Kidney (tissue), 14 donors: ENCODE measurements around the gene CERS5. TPM values are rescaled to one million over a fixed set of nuclear protein-coding genes. Genes with fewer than 3 reads are reported as not detected.

ENCODE experiments used
- DNase-seq, 5 donors: peaks; one replicate each; pipeline ENCODE4 v3.0.0-alpha.2; 2013 to 2020
- FAIRE-seq: peaks from 2 replicates; lab custom pipeline; 2012; peaks lifted over from hg19 to GRCh38; lab: Jason Lieb, UNC
- H3K27ac ChIP-seq, 2 donors: one replicate each; pipeline ENCODE4 v1.7.0; 2013; ENCODE audit warnings: low read depth in 2 of 2, low read length in 2 of 2, inconsistent platforms in 1 of 2
- H3K27me3 ChIP-seq: one replicate; pipeline ENCODE4 v1.7.1; 2013; ENCODE audit warnings: low read length, inconsistent platforms; ENCODE audit not compliant: control insufficient read depth, insufficient read depth
- H3K36me3 ChIP-seq, 3 donors: one replicate each; pipeline versions ENCODE4 v1.7.0 to v1.7.1; 2013; ENCODE audit warnings: low read length in 3 of 3, control low read depth in 1 of 3, inconsistent platforms in 1 of 3; ENCODE audit not compliant: insufficient read depth in 3 of 3, control insufficient read depth in 2 of 3
- H3K4me1 ChIP-seq, 3 donors: one replicate each; pipeline versions ENCODE4 v1.7.0 to v1.7.1; 2013; ENCODE audit warnings: low read length in 3 of 3, inconsistent platforms in 1 of 3, low read depth in 1 of 3; ENCODE audit not compliant: control insufficient read depth in 2 of 3, insufficient read depth in 2 of 3
- H3K4me3 ChIP-seq, 3 donors: one replicate each; pipeline versions ENCODE4 v1.7.0 to v1.8.1; 2013; ENCODE audit warnings: low read length in 3 of 3, control low read depth in 1 of 3, inconsistent platforms in 1 of 3
- H3K9ac ChIP-seq, 3 donors: one replicate each; pipeline versions ENCODE4 v1.7.0 to v1.7.1; 2013; ENCODE audit warnings: low read length in 3 of 3, control low read depth in 1 of 3, inconsistent platforms in 1 of 3
- H3K9me3 ChIP-seq, 3 donors: one replicate each; pipeline versions ENCODE4 v1.7.0 to v1.7.1; 2013; ENCODE audit warnings: low read length in 3 of 3, control low read depth in 1 of 3, inconsistent platforms in 1 of 3; ENCODE audit not compliant: control insufficient read depth in 2 of 3, insufficient read depth in 1 of 3
- intact Hi-C: fragments of 100-400 bp; cut with DNase I; formaldehyde crosslinking; loops from one replicate; pipeline ENCODE4 v1.11.1; 2022
- polyA plus RNA-seq: library from polyadenylated mRNA; stranded (reverse); fragments of 350-450 nt; fragmentation: Illumina TruSeq; extraction: RNeasy Lipid Tissue Mini Kit (QIAGEN cat#74804); gene quantifications from one replicate; pipeline ENCODE4 v1.2.3, GENCODE V29; 2014; ENCODE audit warnings: low read depth, low replicate concordance; ENCODE audit not compliant: insufficient read depth
- total RNA-seq: library from RNA; stranded (reverse); fragmentation: NEBNext Ultra II Directional; extraction: Animal tissue kit (Norgen Biotek cat#: 25700); gene quantifications from one replicate; pipeline ENCODE4 v1.2.1, GENCODE V29; 2021
- TF ChIP-seq, protein P1 (sequence below): IDR thresholded peaks from 3 replicates; pipeline ENCODE4 v1.5.1; 2012; ENCODE audit warnings: mild to moderate bottlenecking, moderate library complexity, borderline replicate concordance; ENCODE audit not compliant: insufficient read depth; ENCODE audit errors: extremely low read depth
- donor health status: control.
- donor health status: control.
- donor health status: control.
- donor health status: control.
- donor health status: control.
- donor health status: DM: yes; HTN: yes; CAD: no.
- donor health status: Normal renal cell carcinoma (clear cell type).

The CERS5 gene
- total and polyA plus RNA-seq, 2 donors from 2014 or later = 40.2 to 52.1 TPM

DNA sequence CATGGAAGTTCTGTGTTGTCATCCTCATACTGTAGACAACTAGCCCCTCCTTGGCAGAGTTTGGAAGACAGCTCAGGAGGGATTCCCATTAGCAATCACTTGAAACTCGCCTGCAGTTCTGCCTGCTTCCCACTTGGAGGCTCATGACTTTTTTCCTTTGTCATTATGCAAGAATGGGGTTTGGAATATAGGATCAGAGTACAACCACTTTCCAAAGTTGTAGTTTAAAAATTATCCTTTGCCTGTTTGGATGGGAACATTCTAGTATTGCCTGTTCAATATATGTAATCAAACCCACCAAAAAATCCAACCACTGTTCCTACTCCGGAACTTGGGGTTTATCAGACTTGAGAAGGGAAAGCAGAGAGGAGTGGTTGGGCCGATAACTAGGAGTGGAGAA lies 65.5 kb downstream of the CERS5 start:
- intact Hi-C loops = no loop called here
- Histone ChIP-seq H3K36me3 (peaks cover 6 to 28% (median 20%) of the 10 kb centered on the region in 3 donors), H3K27ac (peak overlapping the region in 1 of 2 donors; percentile 41), H3K9me3 (no peaks in the 10 kb centered on the region), H3K4me3 (no peak overlapping the region), H3K27me3 (no peaks in the 10 kb centered on the region), H3K4me1 (peaks cover 0 to 16% (median 7%) of the 10 kb centered on the region in 3 donors), H3K9ac (no peak overlapping the region)
- TF ChIP-seq, protein P1, sequence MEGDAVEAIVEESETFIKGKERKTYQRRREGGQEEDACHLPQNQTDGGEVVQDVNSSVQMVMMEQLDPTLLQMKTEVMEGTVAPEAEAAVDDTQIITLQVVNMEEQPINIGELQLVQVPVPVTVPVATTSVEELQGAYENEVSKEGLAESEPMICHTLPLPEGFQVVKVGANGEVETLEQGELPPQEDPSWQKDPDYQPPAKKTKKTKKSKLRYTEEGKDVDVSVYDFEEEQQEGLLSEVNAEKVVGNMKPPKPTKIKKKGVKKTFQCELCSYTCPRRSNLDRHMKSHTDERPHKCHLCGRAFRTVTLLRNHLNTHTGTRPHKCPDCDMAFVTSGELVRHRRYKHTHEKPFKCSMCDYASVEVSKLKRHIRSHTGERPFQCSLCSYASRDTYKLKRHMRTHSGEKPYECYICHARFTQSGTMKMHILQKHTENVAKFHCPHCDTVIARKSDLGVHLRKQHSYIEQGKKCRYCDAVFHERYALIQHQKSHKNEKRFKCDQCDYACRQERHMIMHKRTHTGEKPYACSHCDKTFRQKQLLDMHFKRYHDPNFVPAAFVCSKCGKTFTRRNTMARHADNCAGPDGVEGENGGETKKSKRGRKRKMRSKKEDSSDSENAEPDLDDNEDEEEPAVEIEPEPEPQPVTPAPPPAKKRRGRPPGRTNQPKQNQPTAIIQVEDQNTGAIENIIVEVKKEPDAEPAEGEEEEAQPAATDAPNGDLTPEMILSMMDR = peak; percentile 32
- FAIRE-seq (no peak), DNase-seq (peak in 2 of 5 donors; percentile 39 to 55)

DNA sequence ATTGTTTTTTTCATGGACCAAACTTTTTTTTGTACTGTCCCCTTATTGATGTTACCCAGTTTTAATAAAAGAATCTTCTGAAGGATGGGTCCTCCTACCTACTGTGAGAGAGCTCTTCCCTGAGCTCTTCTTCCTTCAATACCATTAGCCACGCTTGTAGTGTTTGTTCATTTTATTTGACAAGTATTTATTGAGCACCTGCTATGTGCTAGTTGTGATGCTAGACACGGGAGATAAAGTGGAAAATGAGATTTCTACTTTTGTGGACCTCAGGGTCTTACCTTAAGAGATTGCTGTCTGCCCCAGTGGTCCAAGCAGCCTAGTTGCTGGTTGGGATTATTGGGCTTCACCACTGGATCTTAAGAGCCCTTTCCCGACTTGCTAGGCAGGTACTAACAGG lies 66.6 kb downstream of the CERS5 start:
- H3K4me3 ChIP-seq = no peak overlapping the region
- no peak overlapping the region for H3K9ac ChIP-seq
- intact Hi-C loops = no loop called here
- no peak for FAIRE-seq
- H3K9me3 ChIP-seq = no peaks in the 10 kb centered on the region
- H3K36me3 ChIP-seq = peaks cover 12 to 39% (median 29%) of the 10 kb centered on the region in 3 donors
- H3K4me1 ChIP-seq = peaks cover 0 to 16% (median 7%) of the 10 kb centered on the region in 3 donors
- TF ChIP-seq, protein P1 = no peak
- H3K27ac ChIP-seq = no peak overlapping the region
- no peak for DNase-seq
- H3K27me3 ChIP-seq = no peaks in the 10 kb centered on the region

DNA sequence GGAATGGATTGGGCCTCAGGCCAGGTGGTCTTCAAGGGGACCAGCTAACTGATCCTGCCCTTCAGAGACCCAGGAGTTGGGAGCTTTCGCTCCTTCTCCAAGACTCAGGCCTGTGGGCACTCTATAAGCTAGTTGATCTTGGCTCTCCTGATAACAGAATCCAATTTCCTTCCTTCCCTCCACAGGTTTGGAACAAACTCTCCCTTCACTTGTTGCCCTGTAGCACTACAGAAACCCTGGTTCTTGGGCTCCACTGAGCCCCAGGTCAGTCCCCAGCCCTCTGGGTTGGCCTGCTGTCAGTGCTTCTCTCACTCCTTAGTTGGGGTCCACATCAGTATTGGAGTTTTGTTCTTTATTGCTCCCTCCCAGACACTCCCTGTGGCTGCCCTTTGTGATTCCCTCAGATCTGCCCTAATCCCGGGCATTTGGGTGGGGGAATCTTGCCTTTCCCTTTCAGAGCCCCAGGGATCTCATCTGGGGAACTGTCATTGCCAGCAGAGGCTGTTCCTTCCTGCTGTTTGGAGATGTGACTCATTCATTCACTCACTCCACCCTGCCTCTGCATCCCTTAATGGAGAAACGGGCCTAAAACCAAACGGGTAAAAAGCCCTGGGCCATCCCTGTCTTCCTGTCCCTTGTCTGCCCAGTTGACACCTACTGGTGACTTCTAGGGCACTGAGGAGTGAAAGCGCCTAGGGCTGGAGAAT lies 67.7 kb downstream of the CERS5 start:
- H3K4me3 ChIP-seq = no peak overlapping the region
- no peak for DNase-seq
- no peaks in the 10 kb centered on the region for H3K27me3 ChIP-seq
- peaks cover 12 to 48% (median 35%) of the 10 kb centered on the region in 3 donors for H3K36me3 ChIP-seq
- intact Hi-C loops = no loop called here
- no peaks in the 10 kb centered on the region for H3K9me3 ChIP-seq
- no peak overlapping the region for H3K27ac ChIP-seq
- H3K4me1 ChIP-seq = peaks cover 0 to 16% (median 7%) of the 10 kb centered on the region in 3 donors
- no peak for FAIRE-seq
- TF ChIP-seq, protein P1 = no peak
- no peak overlapping the region for H3K9ac ChIP-seq
